Fibroblast of skin of left quadriceps (primary cell): ENCODE results near the gene PSMF1.

ENCODE experiments used
- DNase-seq, 2 experiments: peaks; one replicate each; pipeline ENCODE4 v3.0.0-alpha.2; 2013; ENCODE audit warnings: low read depth in 2 of 2

PSMF1 gene

DNA sequence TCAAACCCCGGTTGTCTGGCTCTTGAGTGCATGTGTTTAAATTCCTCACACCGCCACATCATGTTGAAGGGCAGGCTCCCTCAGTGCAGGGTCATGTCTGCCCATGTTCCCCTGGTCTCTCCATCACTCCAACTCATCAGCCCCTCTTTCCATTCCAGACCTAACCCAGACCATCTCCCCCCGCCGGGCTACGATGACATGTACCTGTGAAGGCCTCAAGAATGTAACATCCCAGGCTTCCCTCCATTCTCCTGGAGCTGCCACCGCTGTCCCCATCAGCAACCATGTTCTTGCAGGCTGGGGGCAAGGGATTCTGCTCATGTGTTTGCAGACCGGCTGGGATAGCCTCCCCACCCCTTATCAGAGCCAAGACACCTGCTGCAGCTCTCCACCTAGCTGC lies 46.5 kb downstream of the PSMF1 start:
- DNase-seq = no peak

DNA sequence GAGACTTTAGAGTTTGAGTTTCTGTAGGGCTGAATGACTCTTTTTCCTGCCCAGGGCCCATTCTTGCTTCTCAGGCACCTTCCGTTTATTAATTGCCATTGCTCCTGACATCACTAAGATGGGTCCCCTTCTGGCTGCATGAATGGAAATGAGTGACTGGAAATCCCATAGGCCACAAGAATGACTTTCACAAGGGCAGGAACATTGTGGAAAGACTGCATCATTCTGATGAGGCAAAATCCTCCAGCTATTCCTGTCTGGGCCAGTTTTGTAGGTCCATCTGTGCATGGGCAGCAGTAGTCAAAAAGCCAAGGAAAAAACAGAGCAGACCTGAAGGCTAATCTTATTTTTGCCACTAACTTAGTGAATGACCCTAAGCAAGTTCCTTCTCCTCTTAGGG lies 47.1 kb downstream of the PSMF1 start:
- DNase-seq = no peak

DNA sequence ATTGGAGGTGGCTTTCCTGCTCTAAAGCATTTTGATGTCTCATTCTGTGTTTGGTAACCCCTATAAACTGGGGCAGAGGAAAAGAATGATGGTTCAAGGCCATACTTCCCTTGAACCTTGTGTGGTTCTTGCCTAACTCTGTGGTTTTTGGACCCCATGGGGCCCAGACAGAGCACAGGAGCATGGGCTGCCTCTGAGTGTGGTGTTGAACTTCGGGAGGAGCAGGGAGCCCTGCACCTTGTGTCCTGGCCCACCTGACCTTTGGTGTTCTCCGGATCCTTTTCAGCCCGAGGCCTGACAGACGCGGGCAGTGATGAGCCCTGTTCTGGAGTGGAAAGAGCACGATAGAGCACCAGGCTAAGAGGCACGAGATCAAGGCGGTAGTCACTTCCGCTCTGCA lies 47.5 kb downstream of the PSMF1 start:
- DNase-seq = no peak

DNA sequence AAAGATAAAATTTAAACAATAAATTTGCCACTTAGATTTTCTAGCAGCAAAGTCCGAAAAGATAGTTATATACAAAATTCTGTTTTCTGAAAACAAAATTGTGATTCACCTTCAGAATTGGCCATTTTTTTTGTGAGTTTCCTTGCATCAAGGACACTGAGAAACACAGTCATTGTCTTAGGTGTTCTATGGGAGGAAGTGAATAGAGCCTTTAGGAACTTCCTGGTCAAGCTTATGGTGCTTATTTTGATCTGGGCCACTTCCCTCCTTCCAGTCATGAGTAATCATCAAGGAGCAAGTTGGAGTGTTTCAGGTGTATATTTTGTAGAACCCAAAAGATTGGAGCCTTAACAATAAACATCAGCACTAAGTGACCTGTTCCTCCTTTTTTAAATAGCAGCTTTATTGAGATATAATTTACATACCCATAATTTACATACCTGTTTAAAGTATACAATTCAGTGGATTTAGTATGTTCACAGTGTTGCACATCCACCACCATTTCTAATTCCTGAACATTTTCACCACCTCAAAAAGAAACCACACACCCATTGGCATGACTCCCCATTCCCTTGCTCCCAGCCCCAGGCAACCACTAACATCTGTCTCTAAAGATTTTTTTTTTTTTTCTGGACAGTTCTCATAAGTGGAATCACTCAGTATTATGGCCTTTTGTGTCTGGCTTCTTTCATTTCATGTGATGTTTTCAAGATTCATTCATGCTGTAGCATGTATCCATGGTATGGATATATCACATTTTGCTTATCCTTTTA lies 48.7 kb downstream of the PSMF1 start:
- DNase-seq = no peak

DNA sequence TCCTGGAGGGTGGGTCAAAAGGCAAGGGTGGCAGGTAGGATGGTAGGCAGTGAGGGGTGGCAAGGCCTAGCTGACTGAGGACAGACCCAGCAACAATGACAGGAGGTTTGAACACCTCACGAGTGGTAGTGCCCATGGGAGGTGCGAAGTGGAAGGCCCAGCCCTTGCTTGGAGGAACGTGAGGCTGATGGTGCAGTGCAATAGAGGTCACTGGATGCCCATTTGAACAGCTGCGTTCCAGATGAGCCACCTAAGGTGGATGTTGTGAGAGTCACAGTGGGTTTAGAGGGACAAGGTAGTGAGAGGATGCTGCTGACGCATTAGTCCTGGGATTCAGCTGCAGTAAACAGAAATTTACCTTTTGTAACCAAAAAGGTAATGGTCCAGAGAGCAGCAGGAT lies 50.8 kb downstream of the PSMF1 start:
- DNase-seq = no peak

DNA sequence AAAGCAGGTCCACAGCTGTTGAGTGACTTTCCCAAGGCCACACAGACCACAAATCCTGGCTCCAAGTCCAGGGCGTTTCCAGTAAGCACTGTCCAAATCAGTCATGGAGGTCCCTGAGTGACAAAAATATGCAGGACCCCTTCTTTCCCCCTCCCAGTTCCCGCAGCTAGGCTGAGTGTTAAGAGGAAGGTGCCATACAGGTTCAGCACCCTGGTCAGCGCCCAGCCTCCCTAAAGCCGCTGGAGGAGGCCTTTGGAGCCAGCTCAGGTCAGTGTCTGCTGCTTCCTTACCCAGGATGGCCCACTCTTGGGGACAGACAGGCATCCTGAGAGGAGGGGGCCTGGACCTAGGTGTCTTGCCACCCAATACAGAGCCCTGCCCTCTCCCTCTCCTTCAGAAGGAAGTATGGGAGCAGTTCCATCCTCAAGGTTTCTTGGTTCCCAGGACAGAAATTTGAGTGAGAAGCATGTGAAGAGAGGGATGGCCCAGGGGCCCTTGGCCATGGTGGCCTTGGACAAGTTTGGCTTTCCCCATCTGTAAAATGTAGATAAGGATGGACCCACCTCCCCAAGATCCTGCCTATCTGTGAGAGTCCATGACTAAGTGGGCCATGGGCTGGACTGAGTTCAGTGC lies 53.2 kb downstream of the PSMF1 start:
- DNase-seq = no peak

DNA sequence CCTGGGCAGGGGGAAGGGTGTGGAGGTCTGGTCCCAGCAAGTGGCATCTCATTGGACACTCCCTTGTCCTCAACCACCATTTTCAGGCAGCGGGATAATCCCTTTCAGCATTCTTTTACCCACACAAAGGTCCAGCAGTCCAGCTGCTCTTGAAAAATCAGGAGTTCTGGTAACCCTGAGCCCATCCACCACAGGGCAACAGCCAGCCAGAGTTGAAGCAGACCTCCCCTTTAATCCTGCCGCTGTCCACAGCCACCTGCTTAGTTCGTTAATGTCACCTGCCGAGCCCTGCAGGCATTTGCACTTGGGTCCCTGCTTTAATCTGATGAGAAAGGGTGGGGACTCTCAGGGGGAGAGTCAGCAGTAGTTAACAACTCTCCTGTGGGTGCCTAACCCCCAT lies 55.3 kb downstream of the PSMF1 start:
- no peak for DNase-seq

DNA sequence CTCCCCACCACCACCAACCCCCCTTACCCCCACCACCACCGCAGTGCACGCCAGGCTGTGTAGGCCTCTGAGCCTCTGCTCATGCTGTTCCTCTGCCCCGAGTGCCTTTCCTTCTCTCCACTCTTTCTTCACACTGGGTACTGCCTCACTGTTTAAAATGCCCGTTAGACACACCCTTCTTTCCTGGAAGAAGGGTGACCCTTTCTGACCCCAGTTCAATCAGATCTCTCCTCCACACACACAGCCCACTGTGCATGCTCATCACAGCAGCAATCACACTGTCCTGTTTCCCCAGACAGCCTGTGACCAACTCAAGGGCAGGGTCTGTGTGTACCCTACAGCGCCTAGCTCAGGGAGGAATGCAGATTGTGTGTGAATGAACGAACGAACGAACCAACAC lies 56.4 kb downstream of the PSMF1 start:
- no peak for DNase-seq

DNA sequence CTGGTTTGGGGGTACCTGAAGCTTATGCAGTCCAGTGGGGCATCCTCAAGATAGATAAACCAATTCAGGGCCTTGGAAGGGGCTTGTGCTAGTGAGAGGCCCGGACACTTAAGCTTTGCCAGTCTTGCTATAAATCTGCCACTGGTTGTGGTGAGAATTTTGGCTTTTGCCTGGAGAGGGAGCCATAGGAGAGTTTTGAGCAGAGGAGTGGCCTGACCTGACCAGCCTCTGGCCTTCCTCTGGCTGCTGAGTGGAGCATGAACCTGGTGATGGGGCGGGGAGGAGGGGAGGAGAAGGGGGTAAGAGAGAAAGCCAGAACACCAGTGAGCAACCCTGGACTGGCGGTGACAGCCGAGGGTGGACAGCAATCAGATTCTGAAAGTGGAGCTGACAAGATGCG lies 59.3 kb downstream of the PSMF1 start:
- DNase-seq = no peak

DNA sequence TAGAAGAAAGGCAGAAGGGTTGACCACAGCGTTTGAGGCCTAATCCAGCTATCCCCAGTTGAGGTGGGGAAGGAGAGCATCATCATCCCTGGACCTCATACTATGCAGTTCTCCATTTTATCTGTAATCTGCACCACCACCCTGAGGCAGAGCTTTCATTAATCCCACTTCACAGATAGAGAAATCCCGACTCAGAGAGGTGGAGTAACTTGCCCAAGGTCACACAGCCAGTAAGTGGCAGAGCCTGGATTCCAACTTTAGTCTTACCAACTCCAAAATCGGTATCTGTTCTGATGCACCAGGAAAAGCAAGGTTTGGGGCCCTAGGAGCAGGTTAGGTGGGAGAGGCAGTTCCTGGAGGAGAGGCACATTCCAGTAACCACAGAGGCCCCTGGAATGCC lies 59.7 kb downstream of the PSMF1 start:
- DNase-seq = no peak

DNA sequence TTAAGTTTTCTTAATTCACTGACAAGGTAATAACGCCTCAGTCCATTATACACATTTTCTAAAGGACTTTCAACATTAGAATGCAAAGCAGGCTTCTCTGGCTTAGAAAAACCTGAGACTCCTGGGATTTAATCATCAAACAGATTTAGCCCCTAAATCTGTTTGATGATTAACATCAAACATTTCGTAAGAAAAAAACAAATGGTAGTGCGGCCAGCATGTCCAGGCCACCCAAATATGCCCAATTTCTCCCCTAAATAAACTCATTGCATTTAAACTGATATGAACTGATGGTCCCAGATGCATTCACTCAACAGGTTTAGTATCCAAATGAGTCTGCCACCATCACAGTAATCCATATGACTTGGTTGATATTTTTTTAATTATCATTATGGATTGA lies 60.2 kb downstream of the PSMF1 start:
- no peak for DNase-seq

DNA sequence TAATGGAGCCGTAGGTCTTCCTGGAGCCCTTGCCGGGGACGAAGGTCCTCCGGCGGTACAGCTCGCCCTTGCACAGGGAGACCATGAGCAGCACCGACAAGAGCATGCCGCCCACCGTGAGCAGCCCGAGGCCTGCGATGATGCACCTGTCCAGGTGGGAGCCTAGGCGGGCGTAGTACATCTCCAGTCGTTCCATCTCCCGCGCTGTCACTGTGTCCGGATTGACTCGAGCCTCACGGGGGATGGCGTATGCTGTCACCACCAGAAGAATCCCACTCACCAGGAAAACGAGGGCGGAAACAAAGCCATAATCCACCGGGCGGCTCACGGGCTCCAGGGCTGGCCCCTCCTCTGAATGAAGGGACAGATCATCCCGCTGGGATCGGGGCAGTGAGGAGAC lies 62.5 kb downstream of the PSMF1 start:
- no peak for DNase-seq

DNA sequence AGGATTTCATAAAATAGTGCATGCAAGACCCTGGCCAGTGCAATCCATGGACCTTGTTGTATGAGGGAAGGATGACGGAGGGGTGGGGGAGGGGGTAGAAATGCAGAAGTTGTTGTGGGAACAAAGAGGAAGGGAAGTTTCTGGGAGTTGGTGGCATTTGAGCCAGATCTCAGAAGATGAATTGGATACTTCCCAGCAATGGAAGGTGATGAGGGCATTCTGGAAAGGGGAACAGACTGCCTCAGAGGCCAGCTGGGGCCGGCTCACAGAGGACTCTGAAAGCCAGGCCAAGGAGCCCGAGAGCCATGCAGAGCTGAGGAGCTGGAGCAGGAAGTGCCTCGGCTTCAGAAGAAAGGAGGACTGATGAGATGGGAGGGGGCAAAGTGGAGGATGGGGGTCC lies 63.7 kb downstream of the PSMF1 start:
- DNase-seq = no peak

DNA sequence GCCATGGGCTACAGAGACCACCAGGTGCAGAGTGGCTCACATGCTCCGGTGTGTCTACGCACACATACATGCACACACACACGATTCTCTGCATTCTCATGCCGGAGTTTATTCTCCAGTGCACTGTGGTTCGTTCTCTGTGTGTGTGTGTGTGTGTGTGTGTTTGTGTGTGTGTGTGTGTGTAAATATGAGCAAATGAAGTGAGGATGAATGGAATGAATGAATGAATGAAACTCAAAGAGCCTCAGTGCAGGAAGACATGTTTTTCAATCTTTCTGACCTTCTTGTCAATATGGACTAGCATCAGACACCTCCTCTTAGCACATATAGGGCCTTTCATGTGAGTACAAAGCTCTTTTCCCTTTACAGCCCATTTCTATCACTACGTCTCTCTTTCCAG lies 64.8 kb downstream of the PSMF1 start:
- DNase-seq = no peak

DNA sequence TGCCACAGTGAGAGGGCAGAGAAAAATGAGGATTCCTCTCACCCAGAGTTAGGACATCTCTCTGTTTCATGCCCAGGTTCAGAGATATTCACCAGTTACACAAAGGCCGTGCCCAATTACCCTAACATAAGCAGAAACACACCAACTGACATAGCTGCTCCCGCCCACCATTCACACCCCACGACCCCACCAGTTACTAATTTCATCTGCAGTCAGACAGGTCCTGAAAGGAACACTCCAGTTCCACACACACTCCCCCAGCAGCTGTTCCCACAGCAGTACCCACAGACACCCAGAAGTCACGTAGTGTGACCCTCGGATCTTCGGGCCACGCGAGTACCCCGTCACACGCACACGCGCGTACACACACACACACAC lies 65.8 kb downstream of the PSMF1 start:
- DNase-seq = no peak

DNA sequence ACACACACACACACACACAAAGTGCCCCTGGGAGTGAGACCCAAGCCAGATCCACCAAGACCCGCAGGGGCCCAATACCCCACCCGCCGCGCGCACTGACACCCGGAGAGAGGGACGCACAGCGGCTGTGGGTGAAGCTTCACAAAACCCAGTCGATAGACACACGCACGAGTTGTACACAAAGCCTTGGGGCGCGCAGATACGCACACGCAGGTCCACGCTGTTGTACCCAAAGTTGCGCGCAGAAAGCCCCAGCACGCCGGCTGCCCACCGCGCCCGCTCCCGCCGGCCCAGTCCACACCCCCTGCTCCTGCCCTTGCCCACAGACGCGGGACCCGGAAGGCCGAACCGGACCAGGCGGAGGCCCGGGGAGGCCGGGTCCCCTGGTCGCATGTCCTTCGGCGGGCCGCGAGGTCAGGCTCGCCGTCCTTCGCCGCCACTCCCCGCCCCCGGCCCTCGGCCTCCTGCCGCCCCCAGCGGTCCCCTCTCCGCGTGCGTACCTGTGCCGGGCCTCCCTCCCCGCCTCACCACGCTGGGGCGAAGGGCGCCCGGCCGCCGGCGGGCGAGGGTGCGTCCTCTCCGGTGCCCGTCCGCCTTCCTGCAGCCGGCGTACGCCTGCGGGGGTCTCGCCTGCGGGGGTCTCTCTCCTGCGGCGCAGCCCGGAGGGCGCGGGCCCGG lies 66.4 kb downstream of the PSMF1 start, which contains the start of gene TMEM74B:
Gene TMEM74B, minus strand, starts transcription at position 344 of the 678 bp plus-strand sequence. CDS start 1,180 bp downstream, outside the sequence.
- DNase-seq = no peak

DNA sequence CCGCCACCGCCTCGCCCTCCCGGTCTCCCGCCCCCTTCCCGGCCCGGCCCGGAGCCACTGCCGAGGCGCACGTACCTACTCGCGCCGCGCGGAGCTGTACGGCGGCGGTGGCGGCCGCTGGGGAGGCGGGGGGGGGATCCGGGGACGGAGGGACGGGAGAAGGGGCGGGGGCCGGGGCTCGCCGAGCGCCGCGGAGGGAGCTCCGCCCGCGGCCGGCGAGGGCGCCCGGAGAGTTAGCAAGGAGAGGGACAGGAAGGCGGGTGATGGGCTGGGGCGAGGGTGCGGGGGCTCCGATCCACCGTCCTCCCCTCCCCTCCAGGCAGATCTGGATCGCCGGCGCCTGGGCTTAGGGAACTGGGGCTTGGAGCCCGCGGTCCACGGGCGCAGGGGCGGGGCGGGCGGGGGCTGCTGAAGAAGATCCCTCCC lies 66.9 kb downstream of the PSMF1 start:
- no peak for DNase-seq

DNA sequence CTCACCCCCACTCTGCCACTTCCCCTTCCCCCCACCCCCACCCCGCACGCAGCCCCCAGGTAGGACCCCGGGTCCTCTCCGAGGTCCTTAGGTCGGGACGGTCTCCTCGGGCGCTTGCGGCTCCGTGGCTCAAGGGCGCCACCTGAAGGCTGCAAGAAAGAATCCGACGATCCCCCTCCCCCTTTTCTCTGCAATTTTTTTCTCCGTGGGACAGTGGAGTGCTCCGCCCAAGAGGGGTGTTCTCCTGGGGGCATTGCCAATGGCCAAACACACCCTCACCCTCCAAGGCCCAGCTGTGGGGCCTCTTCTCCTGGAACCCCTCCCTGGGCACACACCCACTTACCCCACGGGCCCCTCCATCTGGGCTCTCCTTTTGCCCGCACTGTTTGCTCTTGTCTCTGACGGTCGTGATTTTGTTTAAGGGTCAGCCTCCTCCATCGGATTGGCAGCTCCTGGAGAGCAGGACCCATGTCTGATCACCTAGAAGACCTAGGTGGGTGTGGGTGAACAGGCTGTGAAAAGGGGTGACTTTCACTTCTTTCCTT lies 67.5 kb downstream of the PSMF1 start:
- DNase-seq = no peak

DNA sequence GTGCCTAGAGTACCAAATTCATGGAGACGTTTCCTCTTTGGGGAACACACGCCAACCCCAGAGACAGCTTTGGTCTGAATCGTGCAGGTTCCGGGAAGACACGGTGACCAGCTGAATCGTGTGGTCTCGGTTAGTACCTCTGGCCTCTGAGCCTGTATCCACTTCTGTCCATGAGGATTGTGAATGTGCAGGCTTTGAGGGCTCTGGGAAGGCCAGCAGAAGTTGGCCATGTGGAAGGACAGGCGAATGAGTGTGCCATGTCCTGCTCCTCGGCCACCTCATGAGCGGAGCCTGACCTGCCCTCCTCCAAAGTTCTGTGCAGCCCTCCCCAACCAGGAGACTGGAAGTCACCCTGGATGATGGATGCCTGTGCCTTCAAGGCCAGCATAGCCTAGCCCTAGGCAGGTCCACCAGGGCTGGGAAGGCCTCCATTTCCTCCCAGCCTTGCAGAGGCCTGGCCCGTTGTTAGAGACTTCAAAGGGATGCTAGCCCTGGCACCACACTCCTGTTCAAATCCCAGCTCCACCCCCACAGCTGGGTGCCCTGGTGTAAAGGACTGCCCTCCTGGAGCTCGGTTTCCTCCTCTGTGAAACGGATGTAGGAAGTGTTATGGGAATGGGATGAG lies 68.1 kb downstream of the PSMF1 start:
- DNase-seq = no peak

DNA sequence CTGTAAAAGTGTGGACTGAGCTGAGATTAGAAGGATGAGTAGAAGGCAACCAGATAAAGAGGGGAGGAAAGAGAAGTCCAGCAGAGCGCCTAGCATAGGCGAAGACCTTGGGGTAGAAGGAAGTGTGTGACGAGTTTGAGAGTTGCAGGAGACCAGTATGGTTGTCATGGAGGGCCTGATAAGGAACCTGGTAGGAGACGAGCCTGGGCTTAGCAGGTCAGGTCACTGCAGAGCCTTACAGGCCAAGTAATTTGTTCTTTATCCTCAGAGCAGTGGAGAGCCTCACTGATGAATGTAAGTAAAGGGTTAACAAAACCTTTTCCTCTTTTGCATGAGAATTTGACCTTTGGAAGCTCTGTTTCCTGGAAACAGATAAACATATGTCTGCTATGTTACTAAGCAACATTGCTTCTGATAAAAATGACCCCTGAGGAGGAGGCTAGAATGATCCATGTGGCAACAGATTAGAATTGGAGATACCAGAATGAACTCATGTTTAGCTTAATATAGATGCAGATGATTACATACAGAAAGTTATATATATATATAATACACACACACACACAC lies 69.3 kb downstream of the PSMF1 start:
- DNase-seq = no peak

DNA sequence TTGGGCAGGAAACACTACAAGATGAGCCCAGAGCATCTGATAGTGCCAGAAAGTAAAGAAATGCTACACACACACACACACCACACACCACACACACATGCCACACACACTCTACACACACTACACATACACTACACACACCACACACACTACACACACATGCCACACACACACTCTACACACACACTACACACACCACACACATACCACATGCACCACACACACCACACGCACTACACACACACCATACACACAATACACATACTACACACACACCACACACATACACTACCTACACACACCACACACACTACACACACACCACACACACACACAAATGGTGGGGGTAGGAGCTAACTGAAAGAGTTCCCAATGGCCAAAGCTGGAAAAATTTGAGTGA lies 69.9 kb downstream of the PSMF1 start:
- DNase-seq = no peak

DNA sequence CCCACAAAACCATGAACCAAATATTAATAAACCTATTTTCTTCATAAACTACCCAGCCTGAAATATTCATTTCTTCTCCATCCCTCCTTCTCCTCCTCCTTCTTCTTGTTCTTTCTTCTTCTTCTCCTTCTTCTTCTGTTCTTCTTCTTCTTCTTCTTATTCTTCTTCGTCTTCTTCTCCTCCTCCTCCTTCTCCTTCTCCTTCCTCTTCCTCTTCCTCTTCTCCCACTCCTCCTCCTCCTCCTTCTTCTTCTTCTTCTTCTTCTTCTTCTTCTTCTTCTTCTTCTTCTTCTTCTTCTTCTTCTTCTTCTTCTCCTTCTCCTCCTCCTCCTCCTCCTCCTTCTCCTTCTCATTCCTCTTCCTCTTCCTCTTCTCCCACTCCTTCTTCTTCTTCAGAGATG lies 71.4 kb downstream of the PSMF1 start:
- no peak for DNase-seq
